Subcutaneous adipose tissue (tissue), 4 donors: ENCODE results near the gene TMUB1. TPM values are rescaled to one million over a fixed set of nuclear protein-coding genes. Genes with fewer than 3 reads are reported as not detected.

Experiments used
- CTCF ChIP-seq: fragments of 450-650 bp; IDR thresholded peaks from one replicate; pipeline ENCODE4 v1.5.1; 2016; ENCODE audit warnings: low read depth, mild to moderate bottlenecking, control low read depth, antibody characterized with exemption, moderate library complexity
- total RNA-seq, 4 donors: library from RNA; depleted of rRNA; stranded (reverse); fragments of >200 nt; gene quantifications; one replicate each; pipeline ENCODE4 v1.1.0, GENCODE V29; 2016

The TMUB1 gene
- total RNA-seq, 4 donors from 2014 or later: 18.3 to 37.3 (median 31.5) TPM

GRCh38 chr7:151129117-151129959 lies 46.0 kb upstream of the TMUB1 start:
- TF ChIP-seq CTCF: no peak

GRCh38 chr7:151128716-151129115 lies 45.4 kb upstream of the TMUB1 start:
- no peak for TF ChIP-seq CTCF

- no peak for TF ChIP-seq CTCF
These were observed 44.9 kb upstream of the TMUB1 start for GRCh38 chr7:151128144-151128543.

GRCh38 chr7:151126491-151127137 lies 43.3 kb upstream of the TMUB1 start:
- no peak for TF ChIP-seq CTCF

- no peak for TF ChIP-seq CTCF
These were observed 42.7 kb upstream of the TMUB1 start for GRCh38 chr7:151125846-151126481.

- no peak for TF ChIP-seq CTCF
These were observed 42.2 kb upstream of the TMUB1 start for GRCh38 chr7:151125470-151125845.

GRCh38 chr7:151124899-151125399 lies 41.7 kb upstream of the TMUB1 start:
- TF ChIP-seq CTCF: no peak
